IMR-90 (cell line): ENCODE data around the gene HRC.

Experiments used
- BHLHE40 ChIP-seq: fragments of 150-350 bp; IDR thresholded peaks from 2 replicates; pipeline ENCODE4 v1.6.1; 2016; ENCODE audit warnings: mild to moderate bottlenecking, low read depth, low read length
- CEBPB ChIP-seq: IDR thresholded peaks from 2 replicates; pipeline ENCODE4 v1.6.1; 2012; ENCODE audit warnings: low read depth, low read length, improper control_type of control experiment
- MAZ ChIP-seq: IDR thresholded peaks from 2 replicates; pipeline ENCODE4 v1.6.1; 2012; ENCODE audit warnings: low read depth, mild to moderate bottlenecking, low read length, improper control_type of control experiment, moderate library complexity, borderline replicate concordance
- MXI1 ChIP-seq: IDR thresholded peaks from 2 replicates; pipeline ENCODE4 v1.6.1; 2012; ENCODE audit warnings: low read depth, mild to moderate bottlenecking, low read length, moderate library complexity, borderline replicate concordance
- POLR2A ChIP-seq: IDR thresholded peaks from 2 replicates; pipeline ENCODE4 v1.6.1; 2012; ENCODE audit warnings: mild to moderate bottlenecking, low read depth, low read length
- RAD21 ChIP-seq: IDR thresholded peaks from 2 replicates; pipeline ENCODE4 v1.6.1; 2012; ENCODE audit warnings: low read length, improper control_type of control experiment
- RFX5 ChIP-seq: IDR thresholded peaks from 2 replicates; pipeline ENCODE4 v1.8.0; 2012; ENCODE audit warnings: low read depth, mild to moderate bottlenecking, low read length, moderate library complexity
- SMC3 ChIP-seq: fragments of 150-350 bp; IDR thresholded peaks from 2 replicates; pipeline ENCODE4 v1.6.1; 2016; ENCODE audit warnings: low read depth, mild to moderate bottlenecking, antibody characterized with exemption, low read length, moderate library complexity
- TF ChIP-seq, protein P1 (sequence below): conservative IDR thresholded peaks from 2 replicates; pipeline ENCODE4 v1.5.1; 2012; ENCODE audit warnings: mild to moderate bottlenecking, low read depth, low read length, improper control_type of control experiment
- TF ChIP-seq, protein P2 (sequence below): fragments of 150-350 bp; IDR thresholded peaks from 2 replicates; pipeline ENCODE4 v1.6.1; 2016; ENCODE audit warnings: low read depth, mild to moderate bottlenecking, low read length, moderate library complexity, borderline replicate concordance

DNA sequence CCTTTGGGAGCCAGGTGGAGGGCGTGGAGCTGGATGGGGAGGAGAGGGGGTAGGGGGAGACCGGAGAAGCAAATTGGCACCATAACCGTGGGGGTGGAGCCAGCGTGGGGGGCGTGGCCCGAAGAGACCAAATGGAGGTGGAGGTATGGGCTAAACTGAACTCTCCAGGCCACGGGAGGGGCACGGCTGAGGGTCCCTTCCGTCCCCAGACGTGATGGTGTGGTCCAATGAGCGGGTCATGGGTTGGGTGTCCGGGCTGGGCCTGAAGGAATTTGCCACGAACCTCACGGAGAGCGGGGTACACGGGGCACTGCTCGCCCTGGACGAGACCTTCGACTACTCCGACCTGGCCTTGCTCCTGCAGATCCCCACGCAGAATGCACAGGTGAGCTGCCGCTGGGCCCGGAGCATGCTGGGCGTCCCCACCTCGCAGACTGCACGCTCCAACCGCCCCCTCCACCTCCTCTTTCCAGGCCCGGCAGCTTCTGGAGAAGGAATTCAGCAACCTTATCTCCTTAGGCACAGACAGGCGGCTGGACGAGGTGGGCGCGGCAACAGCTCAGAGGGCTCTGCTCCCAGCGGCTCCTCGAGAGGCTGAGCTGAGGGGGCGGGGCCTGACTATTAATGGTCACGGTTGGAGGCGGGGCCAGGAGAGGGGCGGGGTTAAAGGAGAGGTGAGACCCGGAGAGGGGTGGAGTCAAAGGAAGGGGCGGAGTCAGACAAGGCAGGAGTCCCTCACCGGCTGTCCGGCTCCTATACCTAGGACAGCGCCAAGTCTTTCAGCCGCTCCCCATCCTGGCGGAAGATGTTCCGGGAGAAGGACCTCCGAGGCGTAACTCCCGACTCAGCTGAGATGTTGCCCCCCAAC, 6.2 kb downstream of the HRC start:
- TF ChIP-seq, protein P1, sequence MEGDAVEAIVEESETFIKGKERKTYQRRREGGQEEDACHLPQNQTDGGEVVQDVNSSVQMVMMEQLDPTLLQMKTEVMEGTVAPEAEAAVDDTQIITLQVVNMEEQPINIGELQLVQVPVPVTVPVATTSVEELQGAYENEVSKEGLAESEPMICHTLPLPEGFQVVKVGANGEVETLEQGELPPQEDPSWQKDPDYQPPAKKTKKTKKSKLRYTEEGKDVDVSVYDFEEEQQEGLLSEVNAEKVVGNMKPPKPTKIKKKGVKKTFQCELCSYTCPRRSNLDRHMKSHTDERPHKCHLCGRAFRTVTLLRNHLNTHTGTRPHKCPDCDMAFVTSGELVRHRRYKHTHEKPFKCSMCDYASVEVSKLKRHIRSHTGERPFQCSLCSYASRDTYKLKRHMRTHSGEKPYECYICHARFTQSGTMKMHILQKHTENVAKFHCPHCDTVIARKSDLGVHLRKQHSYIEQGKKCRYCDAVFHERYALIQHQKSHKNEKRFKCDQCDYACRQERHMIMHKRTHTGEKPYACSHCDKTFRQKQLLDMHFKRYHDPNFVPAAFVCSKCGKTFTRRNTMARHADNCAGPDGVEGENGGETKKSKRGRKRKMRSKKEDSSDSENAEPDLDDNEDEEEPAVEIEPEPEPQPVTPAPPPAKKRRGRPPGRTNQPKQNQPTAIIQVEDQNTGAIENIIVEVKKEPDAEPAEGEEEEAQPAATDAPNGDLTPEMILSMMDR = no peak
- no peak for TF ChIP-seq RAD21
- no peak for TF ChIP-seq RFX5
- TF ChIP-seq POLR2A = no peak
- TF ChIP-seq CEBPB = no peak
- TF ChIP-seq, protein P2, sequence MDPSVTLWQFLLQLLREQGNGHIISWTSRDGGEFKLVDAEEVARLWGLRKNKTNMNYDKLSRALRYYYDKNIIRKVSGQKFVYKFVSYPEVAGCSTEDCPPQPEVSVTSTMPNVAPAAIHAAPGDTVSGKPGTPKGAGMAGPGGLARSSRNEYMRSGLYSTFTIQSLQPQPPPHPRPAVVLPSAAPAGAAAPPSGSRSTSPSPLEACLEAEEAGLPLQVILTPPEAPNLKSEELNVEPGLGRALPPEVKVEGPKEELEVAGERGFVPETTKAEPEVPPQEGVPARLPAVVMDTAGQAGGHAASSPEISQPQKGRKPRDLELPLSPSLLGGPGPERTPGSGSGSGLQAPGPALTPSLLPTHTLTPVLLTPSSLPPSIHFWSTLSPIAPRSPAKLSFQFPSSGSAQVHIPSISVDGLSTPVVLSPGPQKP = no peak
- TF ChIP-seq MAZ = no peak
- no peak for TF ChIP-seq SMC3
- TF ChIP-seq BHLHE40 = no peak
- TF ChIP-seq MXI1 = no peak
